8988T (cell line): ENCODE data around the gene PRDM1.

Experiments used
- DNase-seq: peaks from one replicate; pipeline ENCODE4 v3.0.0; 2011

PRDM1 gene

DNA sequence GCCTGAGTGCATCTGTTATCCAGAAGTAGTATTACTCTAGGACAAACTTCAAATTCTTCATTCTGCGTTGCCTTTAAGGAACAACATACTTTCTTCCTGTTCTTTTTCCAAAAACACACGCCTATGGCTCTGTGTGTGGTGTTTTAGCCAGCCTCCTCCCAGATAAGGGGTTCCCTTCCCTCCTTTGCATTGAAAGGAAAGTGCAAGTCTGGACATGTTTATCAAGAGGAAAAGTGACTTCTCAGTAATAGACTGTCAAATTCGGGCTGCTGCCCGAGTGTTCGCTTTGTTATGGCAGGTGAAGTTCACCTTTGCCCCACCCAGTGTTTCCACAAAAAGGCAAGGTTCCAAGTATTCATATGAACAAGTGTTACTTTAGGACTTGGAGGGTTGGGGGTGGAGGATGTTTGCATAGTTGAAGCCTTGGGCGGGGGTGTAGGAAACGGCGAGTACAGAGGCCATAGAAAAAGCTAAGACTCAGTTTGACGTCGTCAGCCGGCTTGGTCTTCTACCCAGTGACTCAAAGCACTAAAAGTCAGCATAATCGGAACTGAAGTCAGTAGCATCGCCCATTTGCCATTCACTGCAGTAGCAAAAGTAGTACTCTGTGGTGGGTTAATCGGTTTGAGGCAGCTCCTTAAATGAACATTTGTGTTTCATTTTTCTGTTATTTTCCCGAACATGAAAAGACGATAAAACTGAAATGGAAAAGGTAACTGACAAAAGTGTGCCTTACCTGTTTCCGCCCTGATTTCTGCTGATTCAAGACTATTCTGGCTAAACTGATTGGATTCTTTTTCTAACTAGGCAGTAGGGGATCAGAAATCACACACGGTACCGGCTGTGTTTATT is 12.5 kb downstream of the PRDM1 start:
- no peak for DNase-seq

DNA sequence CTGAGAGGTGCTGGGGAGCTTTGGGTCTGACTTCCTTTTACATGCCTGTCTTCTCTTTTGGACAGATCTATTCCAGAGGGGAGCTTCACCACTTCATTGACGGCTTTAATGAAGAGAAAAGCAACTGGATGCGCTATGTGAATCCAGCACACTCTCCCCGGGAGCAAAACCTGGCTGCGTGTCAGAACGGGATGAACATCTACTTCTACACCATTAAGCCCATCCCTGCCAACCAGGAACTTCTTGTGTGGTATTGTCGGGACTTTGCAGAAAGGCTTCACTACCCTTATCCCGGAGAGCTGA is 13.1 kb downstream of the PRDM1 start:
- no peak for DNase-seq

DNA sequence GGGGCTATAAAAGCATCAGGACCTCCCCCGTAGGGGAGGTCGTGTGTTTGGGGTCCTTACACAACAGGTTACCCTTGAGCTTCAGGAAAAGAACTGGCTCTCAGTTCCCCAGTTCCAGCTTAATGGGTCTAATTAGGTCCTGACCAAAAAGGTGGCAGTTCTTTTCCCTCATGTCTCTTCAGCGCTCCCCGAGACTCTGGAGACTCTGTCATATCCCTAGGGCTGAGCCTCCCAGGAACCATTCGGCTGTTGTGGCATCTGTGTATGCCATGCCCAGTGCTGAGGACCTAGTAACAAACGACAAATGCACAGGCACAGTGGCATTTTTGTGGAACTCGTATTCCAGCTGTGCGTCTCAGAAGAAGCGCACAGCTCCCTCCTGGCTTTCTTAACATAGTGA is 14.6 kb downstream of the PRDM1 start:
- no peak for DNase-seq

DNA sequence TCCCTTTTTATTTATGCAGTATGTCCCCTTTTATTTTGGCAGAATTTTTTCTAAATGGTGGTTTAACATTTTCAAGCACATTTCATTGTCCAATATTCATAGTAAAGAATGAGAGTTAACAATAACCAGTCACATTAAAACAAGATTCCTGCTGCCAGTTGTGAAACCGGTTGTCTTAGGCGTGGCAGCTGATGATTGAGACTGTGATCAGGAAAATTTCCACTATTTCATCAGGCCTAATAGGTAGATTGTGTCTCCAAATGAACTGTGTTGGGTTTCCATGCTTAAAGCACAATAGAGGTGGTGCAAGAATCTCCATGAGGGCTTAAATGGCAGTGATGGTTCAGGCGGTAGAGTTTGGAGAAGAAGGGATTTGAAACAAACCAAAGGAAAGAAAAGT is 15.3 kb downstream of the PRDM1 start:
- no peak for DNase-seq

DNA sequence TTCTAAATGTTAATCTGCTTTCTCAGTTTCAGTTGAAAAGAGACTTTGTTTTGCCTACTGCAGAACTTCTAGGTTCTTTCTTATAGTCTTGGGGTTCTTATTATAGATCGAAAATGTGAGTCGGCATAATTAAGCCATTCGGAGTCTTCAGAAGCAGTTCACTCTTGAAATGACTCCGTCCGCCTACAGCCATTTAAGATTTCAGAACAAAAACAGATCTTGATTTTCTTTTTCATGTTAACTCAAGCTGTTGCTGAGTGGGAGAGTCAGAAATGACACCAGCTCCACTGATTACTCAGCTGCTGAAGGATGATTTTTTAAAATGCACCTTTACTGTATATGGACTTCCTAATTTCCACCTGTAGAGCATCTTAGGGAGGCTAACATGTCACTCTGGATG is 15.9 kb downstream of the PRDM1 start:
- DNase-seq, result no peak

DNA sequence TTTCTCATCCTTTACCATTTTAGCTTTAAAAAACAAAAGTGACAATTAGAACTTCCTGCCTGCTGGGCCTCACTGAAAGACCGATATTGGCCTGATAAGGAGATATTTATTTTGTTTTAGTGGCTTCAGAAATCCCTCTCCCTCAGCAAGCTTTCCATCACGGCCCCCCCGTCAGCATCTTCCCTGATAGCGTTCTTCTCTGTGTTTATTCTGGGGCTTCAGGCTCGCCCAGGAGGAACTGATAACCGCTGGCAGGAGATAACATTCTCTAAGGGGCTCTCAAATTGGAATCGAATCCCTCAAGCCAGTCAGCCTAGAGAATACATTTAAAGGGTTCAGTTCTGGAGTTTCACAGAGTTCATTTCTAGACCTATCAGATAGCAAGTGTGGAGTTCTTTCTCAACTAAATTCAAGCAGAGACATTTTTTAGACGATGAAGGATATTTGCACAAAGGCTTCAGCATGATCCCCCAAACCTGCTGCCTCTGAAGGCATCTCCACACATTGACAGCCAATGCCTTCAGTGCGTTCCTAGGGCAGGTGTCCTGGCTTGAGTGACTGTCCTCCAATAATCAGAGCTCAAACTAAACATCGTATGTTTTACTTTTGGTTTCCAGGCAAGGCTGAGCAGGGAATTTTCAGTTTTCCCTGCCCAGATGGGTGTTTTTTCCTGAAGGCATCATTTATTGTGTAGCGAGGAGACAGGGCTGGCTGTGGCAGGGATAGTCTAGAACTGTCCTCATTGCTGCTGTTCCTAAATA is 17.0 kb downstream of the PRDM1 start:
- DNase-seq, result no peak

DNA sequence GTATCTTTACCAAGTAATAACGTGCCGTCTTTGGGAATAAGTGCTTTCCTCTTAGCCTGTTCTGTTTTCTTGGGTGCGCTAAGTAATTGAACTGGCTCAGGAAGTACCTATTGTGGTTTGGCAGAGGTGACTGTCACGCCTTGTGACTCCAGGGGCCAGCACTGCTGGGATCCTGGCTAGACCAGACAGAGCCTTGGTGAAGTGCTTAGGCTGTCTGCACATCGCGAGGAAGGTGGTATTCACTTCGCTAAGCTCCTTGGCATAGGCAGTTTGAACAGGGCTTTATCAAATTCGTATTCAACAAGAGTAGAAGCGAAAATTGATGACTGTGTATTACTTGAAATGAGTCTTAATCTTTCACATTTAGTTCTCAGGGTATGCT is 17.6 kb downstream of the PRDM1 start:
- DNase-seq, result no peak

DNA sequence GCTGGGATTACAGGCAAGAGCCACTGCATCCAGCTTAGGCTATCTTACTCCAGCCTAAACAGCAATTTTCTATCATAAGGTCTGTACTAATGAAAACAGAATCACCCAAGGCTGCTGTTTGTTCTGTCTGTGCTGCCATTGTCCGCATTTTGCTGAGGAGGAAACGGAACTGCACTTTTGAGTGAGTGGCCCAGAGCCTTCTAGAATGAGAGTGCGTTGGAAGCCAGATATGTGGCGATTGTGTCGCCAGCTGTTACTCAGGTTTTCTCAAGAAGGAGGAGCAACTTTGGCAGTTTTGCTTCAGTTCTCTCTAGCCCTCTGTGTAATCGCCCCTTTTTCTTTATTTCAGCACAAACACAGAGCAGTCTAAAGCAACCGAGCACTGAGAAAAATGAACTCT is 18.3 kb downstream of the PRDM1 start:
- no peak for DNase-seq

DNA sequence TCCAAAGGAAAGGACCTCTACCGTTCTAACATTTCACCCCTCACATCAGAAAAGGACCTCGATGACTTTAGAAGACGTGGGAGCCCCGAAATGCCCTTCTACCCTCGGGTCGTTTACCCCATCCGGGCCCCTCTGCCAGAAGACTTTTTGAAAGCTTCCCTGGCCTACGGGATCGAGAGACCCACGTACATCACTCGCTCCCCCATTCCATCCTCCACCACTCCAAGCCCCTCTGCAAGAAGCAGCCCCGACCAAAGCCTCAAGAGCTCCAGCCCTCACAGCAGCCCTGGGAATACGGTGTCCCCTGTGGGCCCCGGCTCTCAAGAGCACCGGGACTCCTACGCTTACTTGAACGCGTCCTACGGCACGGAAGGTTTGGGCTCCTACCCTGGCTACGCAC is 18.8 kb downstream of the PRDM1 start:
- DNase-seq, result no peak

DNA sequence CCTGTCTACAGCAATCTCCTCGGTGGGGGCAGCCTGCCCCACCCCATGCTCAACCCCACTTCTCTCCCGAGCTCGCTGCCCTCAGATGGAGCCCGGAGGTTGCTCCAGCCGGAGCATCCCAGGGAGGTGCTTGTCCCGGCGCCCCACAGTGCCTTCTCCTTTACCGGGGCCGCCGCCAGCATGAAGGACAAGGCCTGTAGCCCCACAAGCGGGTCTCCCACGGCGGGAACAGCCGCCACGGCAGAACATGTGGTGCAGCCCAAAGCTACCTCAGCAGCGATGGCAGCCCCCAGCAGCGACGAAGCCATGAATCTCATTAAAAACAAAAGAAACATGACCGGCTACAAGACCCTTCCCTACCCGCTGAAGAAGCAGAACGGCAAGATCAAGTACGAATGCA is 19.4 kb downstream of the PRDM1 start:
- no peak for DNase-seq

DNA sequence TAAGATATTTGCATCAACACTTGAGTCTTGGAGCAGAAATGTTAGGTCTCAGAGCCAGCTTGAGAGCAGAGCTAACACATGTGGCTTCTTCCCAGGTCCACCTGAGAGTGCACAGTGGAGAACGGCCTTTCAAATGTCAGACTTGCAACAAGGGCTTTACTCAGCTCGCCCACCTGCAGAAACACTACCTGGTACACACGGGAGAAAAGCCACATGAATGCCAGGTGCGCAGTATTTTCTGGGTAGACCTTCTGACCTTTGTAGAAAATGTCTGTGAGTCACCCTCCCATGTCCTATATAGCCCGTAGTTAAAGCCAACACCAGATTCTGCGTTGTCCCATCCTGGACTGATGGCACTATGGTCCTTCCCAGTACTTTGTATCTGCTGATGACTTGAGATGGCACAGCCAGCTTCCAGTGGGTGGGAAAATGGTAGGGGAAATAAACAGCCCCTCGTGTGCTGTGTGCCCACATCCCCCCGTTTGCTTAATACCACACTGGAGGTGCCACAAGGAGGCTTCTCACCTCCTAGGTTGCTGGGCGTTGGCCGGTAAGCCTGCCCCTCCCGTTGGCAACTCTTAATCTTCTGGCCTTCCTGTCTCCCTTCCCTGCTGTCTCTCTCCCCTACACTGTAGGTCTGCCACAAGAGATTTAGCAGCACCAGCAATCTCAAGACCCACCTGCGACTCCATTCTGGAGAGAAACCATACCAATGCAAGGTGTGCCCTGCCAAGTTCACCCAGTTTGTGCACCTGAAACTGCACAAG is 20.3 kb downstream of the PRDM1 start:
- DNase-seq, result no peak

DNA sequence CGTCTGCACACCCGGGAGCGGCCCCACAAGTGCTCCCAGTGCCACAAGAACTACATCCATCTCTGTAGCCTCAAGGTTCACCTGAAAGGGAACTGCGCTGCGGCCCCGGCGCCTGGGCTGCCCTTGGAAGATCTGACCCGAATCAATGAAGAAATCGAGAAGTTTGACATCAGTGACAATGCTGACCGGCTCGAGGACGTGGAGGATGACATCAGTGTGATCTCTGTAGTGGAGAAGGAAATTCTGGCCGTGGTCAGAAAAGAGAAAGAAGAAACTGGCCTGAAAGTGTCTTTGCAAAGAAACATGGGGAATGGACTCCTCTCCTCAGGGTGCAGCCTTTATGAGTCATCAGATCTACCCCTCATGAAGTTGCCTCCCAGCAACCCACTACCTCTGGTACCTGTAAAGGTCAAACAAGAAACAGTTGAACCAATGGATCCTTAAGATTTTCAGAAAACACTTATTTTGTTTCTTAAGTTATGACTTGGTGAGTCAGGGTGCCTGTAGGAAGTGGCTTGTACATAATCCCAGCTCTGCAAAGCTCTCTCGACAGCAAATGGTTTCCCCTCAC is 21.0 kb downstream of the PRDM1 start:
- DNase-seq, result no peak

DNA sequence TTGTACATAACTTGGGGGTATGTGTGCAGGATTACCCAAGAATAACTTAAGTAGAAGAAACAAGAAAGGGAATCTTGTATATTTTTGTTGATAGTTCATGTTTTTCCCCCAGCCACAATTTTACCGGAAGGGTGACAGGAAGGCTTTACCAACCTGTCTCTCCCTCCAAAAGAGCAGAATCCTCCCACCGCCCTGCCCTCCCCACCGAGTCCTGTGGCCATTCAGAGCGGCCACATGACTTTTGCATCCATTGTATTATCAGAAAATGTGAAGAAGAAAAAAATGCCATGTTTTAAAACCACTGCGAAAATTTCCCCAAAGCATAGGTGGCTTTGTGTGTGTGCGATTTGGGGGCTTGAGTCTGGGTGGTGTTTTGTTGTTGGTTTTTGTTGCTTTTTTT is 22.0 kb downstream of the PRDM1 start:
- no peak for DNase-seq

DNA sequence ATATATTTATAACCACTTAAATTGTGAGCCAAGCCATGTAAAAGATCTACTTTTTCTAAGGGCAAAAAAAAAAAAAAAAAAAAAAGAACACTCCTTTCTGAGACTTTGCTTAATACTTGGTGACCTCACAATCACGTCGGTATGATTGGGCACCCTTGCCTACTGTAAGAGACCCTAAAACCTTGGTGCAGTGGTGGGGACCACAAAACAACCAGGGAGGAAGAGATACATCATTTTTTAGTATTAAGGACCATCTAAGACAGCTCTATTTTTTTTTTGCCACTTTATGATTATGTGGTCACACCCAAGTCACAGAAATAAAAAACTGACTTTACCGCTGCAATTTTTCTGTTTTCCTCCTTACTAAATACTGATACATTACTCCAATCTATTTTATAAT is 22.9 kb downstream of the PRDM1 start:
- DNase-seq, result no peak

DNA sequence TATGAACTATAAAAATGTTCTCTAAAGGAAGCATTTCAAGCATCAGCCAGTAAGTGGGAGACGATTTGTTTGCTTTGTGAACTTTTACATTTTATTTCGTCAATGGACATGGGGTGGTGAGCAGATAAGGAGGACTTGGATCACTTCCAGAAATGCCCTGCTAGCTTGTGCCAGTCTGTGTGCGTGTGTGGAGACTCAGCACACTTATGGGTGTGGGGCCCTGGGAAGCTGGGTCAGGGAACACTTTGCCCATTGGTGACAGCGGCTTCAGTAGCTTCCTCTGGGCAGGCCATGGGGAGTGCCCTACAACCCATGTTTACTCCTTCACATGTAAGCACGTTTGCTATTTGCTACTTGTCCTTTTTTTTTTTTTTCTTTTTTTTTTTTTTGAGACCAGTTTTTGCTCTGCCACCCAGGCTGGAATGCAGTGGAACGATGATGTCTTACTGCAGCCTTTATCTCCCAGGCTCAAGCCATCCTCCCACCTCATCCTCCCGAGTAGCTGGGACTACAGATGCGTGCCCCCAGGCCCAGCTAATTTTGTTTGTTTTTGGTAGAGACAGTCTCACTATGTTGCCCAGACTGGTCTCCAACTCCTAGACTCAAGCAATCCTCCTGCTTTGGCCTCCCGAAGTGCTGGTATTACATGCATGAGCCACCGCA is 24.2 kb downstream of the PRDM1 start:
- DNase-seq, result no peak

DNA sequence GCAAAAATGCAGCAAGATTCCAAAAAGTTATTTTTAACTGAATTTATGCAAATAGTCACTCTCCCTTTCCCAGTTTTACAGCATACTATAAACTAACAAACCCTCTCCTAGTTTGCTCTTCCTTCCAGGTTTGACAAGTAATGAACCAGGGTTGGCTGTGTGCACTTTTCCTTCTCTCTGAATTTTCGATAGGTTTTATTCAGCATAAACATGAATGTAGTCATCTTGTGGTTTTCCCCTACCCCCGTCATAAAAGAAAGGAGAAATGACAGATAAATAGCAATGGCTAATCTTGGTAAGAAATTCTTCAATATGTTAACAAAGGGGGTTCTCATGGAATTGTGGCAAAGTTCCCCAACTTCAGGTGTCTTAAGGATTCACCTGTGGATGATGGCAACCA is 26.3 kb downstream of the PRDM1 start:
- DNase-seq, result no peak

DNA sequence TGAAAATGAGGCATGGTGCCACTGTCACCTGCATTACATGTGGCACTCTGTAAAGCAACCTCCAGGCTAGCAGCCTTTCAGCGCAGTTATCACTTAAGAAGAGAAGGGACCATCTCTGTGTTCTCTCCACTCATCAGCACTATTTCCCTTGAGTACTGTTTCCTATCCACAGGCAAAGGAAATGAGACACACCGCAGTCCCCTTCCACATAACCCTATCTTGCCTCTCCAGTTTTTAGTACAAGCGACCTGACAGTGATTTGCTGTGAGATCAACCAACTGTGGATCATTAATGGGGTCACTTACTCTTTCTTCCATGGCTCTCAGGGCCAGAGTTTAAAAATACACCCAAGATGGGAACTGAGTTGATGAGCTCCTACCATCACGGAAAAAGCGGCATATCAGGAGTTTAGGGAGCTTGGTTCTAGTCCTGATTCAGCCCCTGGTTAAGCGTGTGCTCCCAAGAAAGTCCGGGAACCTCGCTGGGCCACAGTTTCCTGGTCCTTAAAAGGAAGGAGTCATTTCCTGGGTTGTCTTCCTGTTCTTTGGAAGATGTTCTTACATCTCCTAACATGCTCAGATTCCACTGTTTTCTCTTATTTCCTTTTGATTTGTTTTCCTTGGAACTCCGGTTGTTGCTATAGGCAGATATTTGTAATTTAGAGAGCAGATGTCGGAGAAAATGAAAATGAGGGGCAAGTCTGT is 27.3 kb downstream of the PRDM1 start:
- no peak for DNase-seq

DNA sequence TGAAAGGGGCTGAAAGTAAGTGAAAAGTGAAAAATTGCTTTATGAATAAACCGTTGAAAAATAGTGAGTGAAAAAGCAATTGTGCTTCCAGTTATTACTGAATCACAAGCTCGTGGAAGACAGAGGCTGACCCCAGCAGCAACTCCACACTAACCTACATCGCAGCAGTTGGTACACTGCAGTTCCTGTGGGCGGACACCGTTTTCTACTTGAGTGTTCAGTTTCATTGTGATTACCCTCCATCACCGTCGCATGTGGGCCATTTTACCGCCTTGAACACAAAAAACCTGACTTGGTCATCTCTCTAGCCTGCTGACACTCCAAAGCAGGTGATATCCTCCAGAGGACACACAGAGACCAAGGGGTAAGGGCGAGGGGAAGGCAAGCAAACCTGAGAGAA is 28.4 kb downstream of the PRDM1 start:
- no peak for DNase-seq

DNA sequence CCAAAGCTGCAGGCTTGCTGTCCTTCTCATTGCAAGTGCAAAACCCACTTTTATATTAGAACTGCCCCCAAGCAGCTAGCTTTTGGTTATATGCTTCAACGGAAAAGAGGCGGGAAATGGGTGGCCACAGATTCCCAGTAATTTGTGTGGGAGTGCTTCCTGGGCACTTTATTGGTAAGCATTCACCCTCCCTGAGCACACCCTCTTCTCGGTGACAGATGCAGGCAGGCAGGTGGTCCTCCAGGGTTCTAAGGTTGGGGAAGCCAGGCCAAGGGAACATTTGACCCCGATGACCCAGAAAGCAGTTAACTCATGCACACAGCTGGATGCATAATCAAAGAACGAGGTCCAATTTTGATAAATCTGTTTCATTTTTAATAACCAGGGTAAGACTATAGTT is 29.1 kb downstream of the PRDM1 start:
- DNase-seq, result no peak

DNA sequence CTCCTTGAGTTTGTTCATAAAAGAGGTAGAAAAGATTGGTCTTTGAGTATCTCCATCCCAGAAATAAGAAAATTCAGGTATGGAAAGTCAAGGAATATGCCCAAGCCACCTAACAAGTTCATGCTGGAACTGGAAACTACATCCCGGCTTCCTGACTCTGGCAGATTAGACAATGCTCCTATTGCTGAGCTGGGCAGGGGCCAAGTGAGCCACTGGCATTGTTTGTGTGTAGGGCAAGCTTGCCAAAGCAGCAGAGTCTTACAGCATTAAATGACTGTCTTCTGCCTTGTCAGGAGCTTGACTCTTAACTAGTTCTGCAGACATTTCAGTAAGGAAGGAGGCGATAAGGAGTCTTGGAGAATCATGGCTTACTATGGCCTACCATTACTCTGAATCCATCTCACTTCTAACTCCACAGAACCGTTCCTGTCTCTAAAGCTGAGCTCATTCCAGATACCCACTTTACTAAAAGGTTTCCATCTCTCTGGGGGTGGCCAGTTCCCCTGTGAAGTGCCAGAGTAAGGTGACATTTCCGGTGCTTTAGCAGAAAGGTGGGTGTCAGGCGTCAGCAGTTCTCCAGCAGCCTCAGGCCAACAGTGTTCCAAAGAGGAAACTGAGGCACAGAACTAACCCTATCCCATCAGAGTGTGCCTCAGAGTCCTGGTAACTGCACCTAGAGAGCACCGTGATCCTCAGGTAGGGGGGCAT is 30.1 kb downstream of the PRDM1 start:
- no peak for DNase-seq

DNA sequence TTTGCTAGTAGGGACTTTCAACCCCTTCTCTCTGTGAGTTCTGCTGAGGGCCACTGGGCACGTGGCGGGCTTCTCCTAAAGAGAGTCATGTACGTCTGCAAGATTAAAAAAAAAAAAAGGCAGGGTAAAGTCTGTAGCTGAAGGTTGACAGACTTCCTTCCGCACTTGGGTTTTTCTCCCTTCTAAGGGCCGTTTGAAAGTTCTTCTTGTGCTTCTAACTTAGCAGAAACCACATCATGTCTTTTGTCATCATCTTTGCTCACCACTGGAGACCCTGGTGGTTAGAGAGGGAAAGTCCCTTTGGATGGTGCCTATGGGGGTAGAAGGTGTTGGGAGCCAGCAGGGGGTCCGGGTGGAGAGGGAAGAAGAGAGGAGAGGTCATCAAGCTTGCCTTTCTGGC is 31.4 kb downstream of the PRDM1 start:
- DNase-seq, result no peak
